Measurements from ENCODE around the gene SMURF1.
"Not testable (repeated sequence)": the region's sequence is repeated elsewhere in the genome, so short reads cannot be mapped to it uniquely, and the experiment has no call there.

SMURF1 gene

GRCh38 chr7:99121496-99122021, 22.3 kb downstream of the SMURF1 start:
- no peak for DNase-seq (ENCODE audit: low spot score)

GRCh38 chr7:99120916-99121315, 23.0 kb downstream of the SMURF1 start:
- DNase-seq (ENCODE audit: low spot score), result no peak

- DNase-seq (ENCODE audit: low spot score), result no peak
Observed at GRCh38 chr7:99120501-99120900, 23.4 kb downstream of the SMURF1 start.

- DNase-seq (ENCODE audit: low spot score), result no peak
Observed at GRCh38 chr7:99118077-99118476, 25.8 kb downstream of the SMURF1 start.

GRCh38 chr7:99116144-99116543, 27.8 kb downstream of the SMURF1 start:
- DNase-seq (ENCODE audit: low spot score), result no peak

- no peak for DNase-seq (ENCODE audit: low spot score)
Observed at GRCh38 chr7:99115379-99115778, 28.5 kb downstream of the SMURF1 start.

GRCh38 chr7:99112979-99113378, 30.9 kb downstream of the SMURF1 start:
- no peak for DNase-seq (ENCODE audit: low spot score)

- peak; percentile 85 for DNase-seq (ENCODE audit: low spot score)
Observed at GRCh38 chr7:99112097-99112496, 31.8 kb downstream of the SMURF1 start.

- no peak for DNase-seq (ENCODE audit: low spot score)
Observed at GRCh38 chr7:99111591-99111990, 32.3 kb downstream of the SMURF1 start.

GRCh38 chr7:99109108-99110051, 34.5 kb downstream of the SMURF1 start:
- no peak for DNase-seq (ENCODE audit: low spot score)

- no peak for DNase-seq (ENCODE audit: low spot score)
Observed at GRCh38 chr7:99108613-99109012, 35.3 kb downstream of the SMURF1 start.

GRCh38 chr7:99106821-99107241, 37.1 kb downstream of the SMURF1 start:
- no peak for DNase-seq (ENCODE audit: low spot score)

- no peak for DNase-seq (ENCODE audit: low spot score)
Observed at GRCh38 chr7:99106411-99106810, 37.5 kb downstream of the SMURF1 start.

GRCh38 chr7:99105756-99106155, 38.2 kb downstream of the SMURF1 start:
- no peak for DNase-seq (ENCODE audit: low spot score)

- DNase-seq (ENCODE audit: low spot score), result no peak
Observed at GRCh38 chr7:99104631-99105030, 39.3 kb downstream of the SMURF1 start.

- not testable (repeated sequence) for DNase-seq (ENCODE audit: low spot score)
Observed at GRCh38 chr7:99103836-99104235, 40.1 kb downstream of the SMURF1 start.

- peak; percentile 34 for DNase-seq (ENCODE audit: low spot score)
Observed at GRCh38 chr7:99102809-99103690, 40.9 kb downstream of the SMURF1 start.

- no peak for DNase-seq (ENCODE audit: low spot score)
Observed at GRCh38 chr7:99102361-99102760, 41.5 kb downstream of the SMURF1 start.

GRCh38 chr7:99101516-99101915, 42.4 kb downstream of the SMURF1 start:
- not testable (repeated sequence) for DNase-seq (ENCODE audit: low spot score)

GRCh38 chr7:99099499-99100077, 44.3 kb downstream of the SMURF1 start:
- DNase-seq (ENCODE audit: low spot score), result peak; percentile 66

GRCh38 chr7:99098824-99099498, 44.9 kb downstream of the SMURF1 start:
- peak; percentile 88 for DNase-seq (ENCODE audit: low spot score)
